ENCODE results near the gene AKAP4.

AKAP4 gene

GRCh38 chrX:50161127-50161526 is 39.7 kb downstream of the AKAP4 start:
- no peak for TF ChIP-seq CTCF (IDR thresholded peaks at IDR 0.05; ENCODE audit: low read depth, low read length)

GRCh38 chrX:50158593-50158992 is 42.2 kb downstream of the AKAP4 start:
- TF ChIP-seq CTCF (IDR thresholded peaks at IDR 0.05; ENCODE audit: low read depth, low read length), result no peak
- DNase-seq (ENCODE audit: extremely low read depth, low read depth), result no peak

More at GRCh38 chrX:50161127-50161526, 39.7 kb downstream of the AKAP4 start:
- DNase-seq (ENCODE audit: extremely low read depth, low read depth), result no peak

- DNase-seq (ENCODE audit: extremely low read depth, low read depth), result no peak
- no peak for TF ChIP-seq CTCF (IDR thresholded peaks at IDR 0.05; ENCODE audit: low read depth, low read length)
These were observed 43.2 kb downstream of the AKAP4 start for GRCh38 chrX:50157545-50158135.

GRCh38 chrX:50154429-50154828 is 46.4 kb downstream of the AKAP4 start:
- no peak for TF ChIP-seq CTCF (IDR thresholded peaks at IDR 0.05; ENCODE audit: low read depth, low read length)
- no peak for DNase-seq (ENCODE audit: extremely low read depth, low read depth)

GRCh38 chrX:50152456-50152855 is 48.4 kb downstream of the AKAP4 start:
- DNase-seq (ENCODE audit: extremely low read depth, low read depth), result no peak
- no peak for TF ChIP-seq CTCF (IDR thresholded peaks at IDR 0.05; ENCODE audit: low read depth, low read length)

- DNase-seq (ENCODE audit: extremely low read depth, low read depth), result no peak
- TF ChIP-seq CTCF (IDR thresholded peaks at IDR 0.05; ENCODE audit: low read depth, low read length), result no peak
These were observed 52.8 kb downstream of the AKAP4 start for GRCh38 chrX:50147972-50148371.
